AG04450 (cell line): ENCODE results near the gene ST6GALNAC2. TPM values are rescaled to one million over a fixed set of nuclear protein-coding genes. Genes with fewer than 3 reads are reported as not detected.
A peak's percentile ranks its signal among the peaks of the same experiment; 100 is the strongest.

Experiments used
- CTCF ChIA-PET: fragments of 300-600, 350-600 bp; formaldehyde crosslinking; extraction: SDS; loops from one replicate; lab custom pipeline; 2022; ENCODE audit warnings: antibody characterized with exemption, inconsistent platforms; lab: Charles Lee
- POLR2A ChIA-PET: fragments of 350-600 bp; formaldehyde crosslinking; extraction: SDS; loops from one replicate; lab custom pipeline; 2021; ENCODE audit warnings: antibody characterized with exemption, inconsistent platforms; lab: Yijun Ruan, JAX
- DNase-seq: peaks from one replicate; pipeline ENCODE4 v3.0.0-alpha.2; 2011; ENCODE audit warnings: low read depth, low spot score
- H3K27ac ChIP-seq: one replicate; pipeline ENCODE4 v1.5.1; 2012; ENCODE audit warnings: low read depth, low read length, control low read depth
- H3K27me3 ChIP-seq: one replicate; pipeline ENCODE4 v1.6.0; 2012; ENCODE audit warnings: low read length; ENCODE audit not compliant: control insufficient read depth, insufficient read depth
- H3K4me3 ChIP-seq: 2 replicates; pipeline ENCODE4 v1.5.1; 2011; ENCODE audit warnings: mild to moderate bottlenecking, low read depth, low read length, control low read depth
- H3K9me3 ChIP-seq: 2 replicates; pipeline ENCODE4 v1.5.1; 2012; ENCODE audit warnings: low read length; ENCODE audit not compliant: control insufficient read depth, insufficient read depth
- CTCF ChIP-seq: IDR thresholded peaks from 2 replicates; pipeline ENCODE4 v1.5.1; 2011; ENCODE audit warnings: low read depth, low read length, control low read depth, inconsistent platforms
- polyA plus RNA-seq: library from polyadenylated mRNA; depleted of rRNA; stranded (reverse); fragments of >200 nt; gene quantifications from 2 replicates; pipeline ENCODE4 v1.2.3, GENCODE V29; 2011

The ST6GALNAC2 gene
- polyA plus RNA-seq, 1 experiment: 0.36 TPM

DNA sequence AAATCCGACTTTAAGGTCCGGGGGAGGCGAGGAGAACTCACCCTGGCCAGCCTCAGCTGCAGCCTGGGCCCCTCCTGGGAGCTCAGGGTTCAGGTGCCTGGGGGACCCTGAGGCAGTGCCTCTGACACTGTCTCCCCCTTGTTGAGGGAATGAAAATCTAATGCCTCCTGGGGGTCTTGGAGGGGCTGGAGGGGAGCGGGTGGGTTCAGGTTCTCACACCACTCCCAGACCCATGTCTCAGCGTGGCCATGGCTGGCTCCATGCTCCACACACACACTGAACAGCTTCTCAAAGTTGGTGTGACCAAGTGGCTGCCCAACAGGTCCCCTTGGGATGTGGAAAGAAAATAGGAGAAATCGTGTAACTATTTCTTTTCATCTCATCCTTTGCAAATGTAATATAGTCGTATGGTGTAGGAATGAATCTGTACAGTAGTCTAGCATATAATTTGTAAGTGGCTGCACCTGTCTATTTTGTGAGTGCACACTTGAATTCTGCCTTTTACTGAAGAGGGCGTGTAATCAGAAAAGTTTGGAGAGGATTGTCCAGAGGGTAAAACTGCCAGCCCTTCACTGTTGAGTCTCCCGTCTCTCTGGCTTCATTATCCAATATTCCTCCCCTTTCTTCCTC lies 46.6 kb downstream of the ST6GALNAC2 start:
- no peak overlapping the region for H3K27ac ChIP-seq
- H3K9me3 ChIP-seq: no peaks in the 10 kb centered on the region
- no peak for DNase-seq
- H3K27me3 ChIP-seq: peaks cover 14% of the 10 kb centered on the region
- no peak overlapping the region for H3K4me3 ChIP-seq
- POLR2A ChIA-PET: interaction anchor here (0.8 kb wide), 1 partner anchor 178 kb away, joined by 3 read pairs; no protein-coding TSS in a partner anchor
- TF ChIP-seq CTCF: no peak
- CTCF ChIA-PET: interaction anchor here (1.5 to 2.0 kb wide), 3 partner anchors 10 to 16 kb away, joined by 5 to 7 read pairs (median 7); no protein-coding TSS in a partner anchor

GRCh38 chr17:76538281-76538931 lies 47.3 kb downstream of the ST6GALNAC2 start:
- TF ChIP-seq CTCF: no peak
- Histone ChIP-seq H3K4me3 (peak overlapping the region; percentile 57; the same call in 1 of the 2 replicates), H3K27ac (no peak overlapping the region), H3K9me3 (no peaks in the 10 kb centered on the region), H3K27me3 (peaks cover 14% of the 10 kb centered on the region)
- ChIA-PET CTCF (no interaction called here), POLR2A (interaction anchor here (1.7 kb wide), 1 partner anchor 19 kb away, joined by 4 read pairs; no protein-coding TSS in a partner anchor)
- no peak for DNase-seq

GRCh38 chr17:76537578-76538280 lies 47.9 kb downstream of the ST6GALNAC2 start, which contains the start of gene CYGB:
Gene CYGB, minus strand, starts transcription at chr17:76537709. Its CDS starts 167 bp downstream, at chr17:76537542.
- CTCF ChIA-PET: no interaction called here
- Histone ChIP-seq H3K27me3 (peaks cover 14% of the 10 kb centered on the region), H3K4me3 (peak within 1 kb of the TSS; percentile 57), H3K9me3 (no peaks in the 10 kb centered on the region), H3K27ac (no peak within 1 kb of the TSS)
- POLR2A ChIA-PET: interaction anchor here (1.0 to 1.7 kb wide), 2 partner anchors 9 to 19 kb away, joined by 4 to 6 read pairs; no protein-coding TSS in a partner anchor
- no peak for TF ChIP-seq CTCF
- DNase-seq: no peak

GRCh38 chr17:76537288-76537577 lies 48.4 kb downstream of the ST6GALNAC2 start:
- Histone ChIP-seq H3K9me3 (no peaks in the 10 kb centered on the region), H3K4me3 (peak overlapping the region; percentile 57), H3K27me3 (peaks cover 14% of the 10 kb centered on the region), H3K27ac (no peak overlapping the region)
- ChIA-PET POLR2A (interaction anchor here (1.0 to 1.7 kb wide), 2 partner anchors 9 to 20 kb away, joined by 4 to 6 read pairs; no protein-coding TSS in a partner anchor), CTCF (interaction anchor here (1.5 kb wide), 1 partner anchor 14 kb away, joined by 9 read pairs; no protein-coding TSS in a partner anchor)
- DNase-seq: no peak
- TF ChIP-seq CTCF: no peak
